H9 (cell line): ENCODE measurements around the gene PRSS1. TPM values are rescaled to one million over a fixed set of nuclear protein-coding genes. Genes with fewer than 3 reads are reported as not detected.

Source experiments
- DNase-seq: peaks from one replicate; pipeline ENCODE4 v3.0.0-alpha.2; 2017
- H2AFZ ChIP-seq: one replicate; pipeline ENCODE4 v1.6.1; 2013; ENCODE audit warnings: mild to moderate bottlenecking, low read length, control low read depth, moderate library complexity
- H2AK5ac ChIP-seq: 2 replicates; pipeline ENCODE4 v1.6.1; 2013; ENCODE audit warnings: low read length, control low read depth, mixed read lengths; ENCODE audit not compliant: insufficient read length
- H2BK120ac ChIP-seq: one replicate; pipeline ENCODE4 v1.6.1; 2013; ENCODE audit warnings: low read depth, mild to moderate bottlenecking, low read length, control low read depth, inconsistent platforms; ENCODE audit not compliant: poor library complexity, severe bottlenecking
- H2BK12ac ChIP-seq: 2 replicates; pipeline ENCODE4 v1.6.1; 2013; ENCODE audit warnings: low read length, control low read depth, mixed read lengths, low read depth; ENCODE audit not compliant: insufficient read length
- H2BK15ac ChIP-seq: 2 replicates; pipeline ENCODE4 v1.6.1; 2013; ENCODE audit warnings: low read depth, low read length, control low read depth
- H2BK20ac ChIP-seq: one replicate; pipeline ENCODE4 v1.6.1; 2013; ENCODE audit warnings: low read depth, mild to moderate bottlenecking, low read length, control low read depth, inconsistent platforms; ENCODE audit not compliant: poor library complexity, severe bottlenecking
- H2BK5ac ChIP-seq: 2 replicates; pipeline ENCODE4 v1.6.1; 2013; ENCODE audit warnings: low read length, control low read depth, mixed read lengths; ENCODE audit not compliant: insufficient read length
- H3K14ac ChIP-seq: 2 replicates; pipeline ENCODE4 v1.6.1; 2013; ENCODE audit warnings: low read length, control low read depth; ENCODE audit not compliant: insufficient read depth
- H3K18ac ChIP-seq: 2 replicates; pipeline ENCODE4 v1.6.1; 2013; ENCODE audit warnings: low read depth, mild to moderate bottlenecking, mixed read lengths, low read length, control low read depth; ENCODE audit not compliant: insufficient read length
- H3K23ac ChIP-seq: 2 replicates; pipeline ENCODE4 v1.6.1; 2013; ENCODE audit warnings: low read length, control low read depth, mixed read lengths, low read depth; ENCODE audit not compliant: insufficient read length
- H3K23me2 ChIP-seq: 2 replicates; pipeline ENCODE4 v1.6.1; 2013; ENCODE audit warnings: low read depth, mild to moderate bottlenecking, mixed read lengths, low read length, control low read depth; ENCODE audit not compliant: insufficient read length, poor library complexity, severe bottlenecking
- H3K27ac ChIP-seq: 2 replicates; pipeline ENCODE4 v1.5.1; 2013; ENCODE audit warnings: low read length, control low read depth, mixed read lengths, low read depth; ENCODE audit not compliant: insufficient read length
- H3K27me3 ChIP-seq: 2 replicates; pipeline ENCODE4 v1.6.1; 2013; ENCODE audit warnings: low read length, control low read depth, inconsistent platforms; ENCODE audit not compliant: insufficient read depth
- H3K4ac ChIP-seq: 2 replicates; pipeline ENCODE4 v1.6.1; 2013; ENCODE audit warnings: low read depth, mild to moderate bottlenecking, control low read depth, inconsistent platforms, low read length, moderate library complexity
- H3K4me1 ChIP-seq: 2 replicates; pipeline ENCODE4 v1.6.1; 2013; ENCODE audit warnings: low read length, control low read depth, inconsistent platforms; ENCODE audit not compliant: insufficient read depth
- H3K4me2 ChIP-seq: 2 replicates; pipeline ENCODE4 v1.6.1; 2013; ENCODE audit warnings: low read length, control low read depth, mixed read lengths; ENCODE audit not compliant: insufficient read length, insufficient read depth
- H3K56ac ChIP-seq: 2 replicates; pipeline ENCODE4 v1.6.1; 2013; ENCODE audit warnings: low read depth, mild to moderate bottlenecking, mixed read lengths, low read length, control low read depth; ENCODE audit not compliant: insufficient read length
- H3K79me1 ChIP-seq: 2 replicates; pipeline ENCODE4 v1.6.1; 2013; ENCODE audit warnings: low read depth, mild to moderate bottlenecking, moderate library complexity, low read length, control low read depth, inconsistent platforms; ENCODE audit not compliant: insufficient read depth, poor library complexity, severe bottlenecking
- H3K79me2 ChIP-seq: 2 replicates; pipeline ENCODE4 v1.6.1; 2013; ENCODE audit warnings: low read length, control low read depth, inconsistent platforms; ENCODE audit not compliant: insufficient read depth
- H3K9ac ChIP-seq: 2 replicates; pipeline ENCODE4 v1.6.1; 2013; ENCODE audit warnings: low read length, control low read depth, mixed read lengths; ENCODE audit not compliant: insufficient read length; ENCODE audit errors: extremely low read depth
- H3K9me3 ChIP-seq: one replicate; pipeline ENCODE4 v1.6.1; 2013; ENCODE audit warnings: low read depth, low read length, inconsistent platforms; ENCODE audit not compliant: control insufficient read depth
- H3T11ph ChIP-seq: one replicate; pipeline ENCODE4 v1.6.1; 2013; ENCODE audit warnings: mild to moderate bottlenecking, low read length, control low read depth, inconsistent platforms
- H4K20me1 ChIP-seq: one replicate; pipeline ENCODE4 v1.6.1; 2013; ENCODE audit not compliant: control insufficient read depth, insufficient read length, insufficient read depth
- H4K5ac ChIP-seq: 2 replicates; pipeline ENCODE4 v1.6.1; 2013; ENCODE audit warnings: low read depth, mild to moderate bottlenecking, mixed read lengths, low read length, control low read depth; ENCODE audit not compliant: insufficient read length
- H4K8ac ChIP-seq: replicated peaks from 2 replicates; pipeline ENCODE4 v1.6.1; 2013; ENCODE audit warnings: low read length, control low read depth, mixed read lengths, low read depth; ENCODE audit not compliant: insufficient read length
- H4K91ac ChIP-seq: 2 replicates; pipeline ENCODE4 v1.6.1; 2013; ENCODE audit warnings: low read depth, mild to moderate bottlenecking, moderate library complexity, mixed read lengths, low read length, control low read depth; ENCODE audit not compliant: insufficient read length
- H3K27ac Mint-ChIP-seq, 3 experiments: 2 replicates in 2 of 3; 3 replicates in 1 of 3; pipeline ENCODE4 v1.8.0; 2020 to 2021; ENCODE audit warnings: mixed read lengths in 3 of 3, mild to moderate bottlenecking in 1 of 3, moderate library complexity in 1 of 3
- H3K27me3 Mint-ChIP-seq: 2 replicates; pipeline ENCODE4 v1.8.0; 2021; ENCODE audit warnings: low read depth, mild to moderate bottlenecking, moderate library complexity, mixed read lengths
- H3K36me3 Mint-ChIP-seq, 3 experiments: 2 replicates in 2 of 3; 3 replicates in 1 of 3; pipeline ENCODE4 v1.8.0; 2020 to 2021; ENCODE audit warnings: low read depth in 3 of 3, mixed read lengths in 3 of 3; ENCODE audit not compliant: insufficient read depth in 1 of 3
- H3K4me1 Mint-ChIP-seq, 2 experiments: 2 replicates each; pipeline ENCODE4 v1.8.0; 2020; ENCODE audit warnings: mixed read lengths in 2 of 2
- H3K4me3 Mint-ChIP-seq, 2 experiments: 2 replicates in 1 of 2; 3 replicates in 1 of 2; pipeline ENCODE4 v1.8.0; 2020 to 2021; ENCODE audit warnings: mild to moderate bottlenecking in 2 of 2, mixed read lengths in 2 of 2, moderate library complexity in 1 of 2
- H3K9me3 Mint-ChIP-seq, 2 experiments: 2 replicates in 1 of 2; 3 replicates in 1 of 2; pipeline ENCODE4 v1.8.0; 2020; ENCODE audit warnings: mild to moderate bottlenecking in 2 of 2, mixed read lengths in 2 of 2, moderate library complexity in 1 of 2
- WGBS: extraction: QIAGEN DNeasy Blood & Tissue Kit; methylation state at CpG from one replicate; pipeline ENCODE4 v1.1.7; 2013; ENCODE audit warnings: missing lambda C conversion rate, low lambda C conversion rate, mixed read lengths; ENCODE audit not compliant: insufficient read length; ENCODE audit errors: extremely low coverage; 5-methylcytosine and 5-hydroxymethylcytosine counted together
- total RNA-seq: library from RNA; stranded (reverse); gene quantifications from 2 replicates; pipeline ENCODE4 v1.2.1, GENCODE V29; 2021
- TF ChIP-seq, protein P1 (sequence below): fragments of 200-600 bp; sonication (generic); conservative IDR thresholded peaks from 3 replicates; pipeline ENCODE4 v1.8.0; 2021; ENCODE audit warnings: antibody characterized with exemption, mild to moderate bottlenecking

The PRSS1 gene
- total RNA-seq, 1 experiment from 2014 or later: not detected

DNA sequence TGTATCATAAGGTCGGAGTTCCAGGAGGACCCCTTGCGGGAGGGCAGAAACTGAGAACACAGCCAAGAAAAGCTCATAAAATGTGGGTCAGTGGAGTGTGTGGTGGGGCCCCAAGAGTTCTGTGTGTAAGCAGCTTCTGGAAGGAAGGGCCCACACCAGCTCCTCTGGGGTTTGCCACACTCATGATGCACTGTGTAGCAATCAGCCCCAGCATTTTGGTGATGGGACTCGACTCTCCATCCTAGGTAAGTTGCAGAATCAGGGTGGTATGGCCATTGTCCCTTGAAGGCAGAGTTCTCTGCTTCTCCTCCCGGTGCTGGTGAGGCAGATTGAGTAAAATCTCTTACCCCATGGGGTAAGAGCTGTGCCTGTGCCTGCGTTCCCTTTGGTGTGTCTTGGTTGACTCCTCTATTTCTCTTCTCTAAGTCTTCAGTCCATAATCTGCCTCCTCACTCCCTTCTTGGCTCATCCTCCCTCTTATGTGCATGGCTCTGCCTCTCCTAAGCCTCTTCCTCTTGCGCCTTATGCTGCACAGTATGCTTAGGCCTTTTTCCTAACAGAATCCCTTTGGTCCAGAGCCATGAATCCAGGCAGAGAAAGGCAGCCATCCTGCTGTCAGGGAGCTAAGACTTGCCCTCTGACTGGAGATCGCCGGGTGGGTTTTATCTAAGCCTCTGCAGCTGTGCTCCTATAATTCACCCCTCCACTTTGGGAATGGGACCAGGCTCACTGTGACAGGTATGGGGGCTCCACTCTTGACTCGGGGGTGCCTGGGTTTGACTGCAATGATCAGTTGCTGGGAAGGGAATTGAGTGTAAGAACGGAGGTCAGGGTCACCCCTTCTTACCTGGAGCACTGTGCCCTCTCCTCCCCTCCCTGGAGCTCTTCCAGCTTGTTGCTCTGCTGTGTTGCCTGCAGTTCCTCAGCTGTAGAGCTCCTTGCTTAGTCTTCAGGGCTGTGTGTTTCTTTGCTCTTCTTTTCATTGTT lies 39.3 kb downstream of the PRSS1 start:
- no peaks in the 10 kb centered on the region for H4K20me1 ChIP-seq
- no peak overlapping the region for H2BK15ac ChIP-seq
- no peak overlapping the region for H3K56ac ChIP-seq
- no peaks in the 10 kb centered on the region for H3K9me3 ChIP-seq
- TF ChIP-seq, protein P1, sequence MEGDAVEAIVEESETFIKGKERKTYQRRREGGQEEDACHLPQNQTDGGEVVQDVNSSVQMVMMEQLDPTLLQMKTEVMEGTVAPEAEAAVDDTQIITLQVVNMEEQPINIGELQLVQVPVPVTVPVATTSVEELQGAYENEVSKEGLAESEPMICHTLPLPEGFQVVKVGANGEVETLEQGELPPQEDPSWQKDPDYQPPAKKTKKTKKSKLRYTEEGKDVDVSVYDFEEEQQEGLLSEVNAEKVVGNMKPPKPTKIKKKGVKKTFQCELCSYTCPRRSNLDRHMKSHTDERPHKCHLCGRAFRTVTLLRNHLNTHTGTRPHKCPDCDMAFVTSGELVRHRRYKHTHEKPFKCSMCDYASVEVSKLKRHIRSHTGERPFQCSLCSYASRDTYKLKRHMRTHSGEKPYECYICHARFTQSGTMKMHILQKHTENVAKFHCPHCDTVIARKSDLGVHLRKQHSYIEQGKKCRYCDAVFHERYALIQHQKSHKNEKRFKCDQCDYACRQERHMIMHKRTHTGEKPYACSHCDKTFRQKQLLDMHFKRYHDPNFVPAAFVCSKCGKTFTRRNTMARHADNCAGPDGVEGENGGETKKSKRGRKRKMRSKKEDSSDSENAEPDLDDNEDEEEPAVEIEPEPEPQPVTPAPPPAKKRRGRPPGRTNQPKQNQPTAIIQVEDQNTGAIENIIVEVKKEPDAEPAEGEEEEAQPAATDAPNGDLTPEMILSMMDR: no peak
- H2BK20ac ChIP-seq: no peak overlapping the region
- no peak overlapping the region for H3K23ac ChIP-seq
- no peaks in the 10 kb centered on the region for H3K79me1 ChIP-seq
- no peaks in the 10 kb centered on the region for H3K27me3 ChIP-seq
- no peak overlapping the region for H2BK120ac ChIP-seq
- Mint-ChIP-seq H3K27ac (no peak overlapping the region; a peak in 1 of 7 replicates), H3K9me3 (no peaks in the 10 kb centered on the region), H3K27me3 (peaks cover 23% of the 10 kb centered on the region), H3K4me3 (no peak overlapping the region), H3K4me1 (peaks cover 3 to 9% of the 10 kb centered on the region in 2 experiments), H3K36me3 (no peaks in the 10 kb centered on the region)
- H3K4me1 ChIP-seq: no peaks in the 10 kb centered on the region
- DNase-seq: no peak
- no peak overlapping the region for H3K18ac ChIP-seq
- no peak overlapping the region for H4K8ac ChIP-seq
- H2AK5ac ChIP-seq: no peak overlapping the region
- no CpG with 5 or more reads among the region's 10 CpGs for WGBS
- H3T11ph ChIP-seq: no peak overlapping the region
- no peak overlapping the region for H3K27ac ChIP-seq
- H3K14ac ChIP-seq: no peak overlapping the region
- no peak overlapping the region for H2BK12ac ChIP-seq
- no peak overlapping the region for H4K91ac ChIP-seq
- H3K79me2 ChIP-seq: no peaks in the 10 kb centered on the region
- H3K23me2 ChIP-seq: no peaks in the 10 kb centered on the region
- H3K9ac ChIP-seq: no peak overlapping the region
- no peak overlapping the region for H3K4ac ChIP-seq
- no peak overlapping the region for H3K4me2 ChIP-seq
- no peak overlapping the region for H4K5ac ChIP-seq
- no peak overlapping the region for H2BK5ac ChIP-seq
- H2AFZ ChIP-seq: no peak overlapping the region
